ENCODE results near the gene SRPK2.

SRPK2 gene

GRCh38 chr7:105376908-105377533 is 11.7 kb downstream of the SRPK2 start:
- H3K9me3 ChIP-seq (ENCODE audit: control insufficient read depth, insufficient read depth, low read depth, low read length): no peaks in the 10 kb centered on the region
- no peak for TF ChIP-seq GLI2 (tag by site-specific recombination; IDR thresholded peaks at IDR 0.05; ENCODE audit: borderline replicate concordance, low read depth)
- no peak for TF ChIP-seq ZNF391 (tag by site-specific recombination; IDR thresholded peaks at IDR 0.05; ENCODE audit: borderline replicate concordance, low read depth)
- no peak for TF ChIP-seq ZNF23 (tag by site-specific recombination; IDR thresholded peaks at IDR 0.05; ENCODE audit: borderline replicate concordance)
- no peak for TF ChIP-seq SCRT2 (tag by site-specific recombination; IDR thresholded peaks at IDR 0.05)
- TF ChIP-seq SP3 (tag by site-specific recombination; IDR thresholded peaks at IDR 0.05): no peak
- TF ChIP-seq SCRT1 (tag by site-specific recombination; IDR thresholded peaks at IDR 0.05; ENCODE audit: borderline replicate concordance): no peak
- TF ChIP-seq ZNF658 (tag by site-specific recombination; IDR thresholded peaks at IDR 0.05): no peak
- no peak for TF ChIP-seq ZNF404 (tag by site-specific recombination; IDR thresholded peaks at IDR 0.05)
- TF ChIP-seq ZBTB11 (tag by site-specific recombination; conservative IDR thresholded peaks at IDR 0.05; ENCODE audit: low read depth): no peak
- TF ChIP-seq ZXDB (tag by site-specific recombination; IDR thresholded peaks at IDR 0.05): no peak
- TF ChIP-seq HOXA7 (CRISPR knock-in tag; IDR thresholded peaks at IDR 0.05; ENCODE audit: borderline replicate concordance): no peak
- TF ChIP-seq ZNF221 (tag by site-specific recombination; IDR thresholded peaks at IDR 0.05; ENCODE audit: borderline replicate concordance): no peak
- no peak for TF ChIP-seq ZNF394 (tag by site-specific recombination; IDR thresholded peaks at IDR 0.05; ENCODE audit: borderline replicate concordance)
- no peak for TF ChIP-seq ZFHX2 (tag by site-specific recombination; conservative IDR thresholded peaks at IDR 0.05)
- TF ChIP-seq, protein P1, sequence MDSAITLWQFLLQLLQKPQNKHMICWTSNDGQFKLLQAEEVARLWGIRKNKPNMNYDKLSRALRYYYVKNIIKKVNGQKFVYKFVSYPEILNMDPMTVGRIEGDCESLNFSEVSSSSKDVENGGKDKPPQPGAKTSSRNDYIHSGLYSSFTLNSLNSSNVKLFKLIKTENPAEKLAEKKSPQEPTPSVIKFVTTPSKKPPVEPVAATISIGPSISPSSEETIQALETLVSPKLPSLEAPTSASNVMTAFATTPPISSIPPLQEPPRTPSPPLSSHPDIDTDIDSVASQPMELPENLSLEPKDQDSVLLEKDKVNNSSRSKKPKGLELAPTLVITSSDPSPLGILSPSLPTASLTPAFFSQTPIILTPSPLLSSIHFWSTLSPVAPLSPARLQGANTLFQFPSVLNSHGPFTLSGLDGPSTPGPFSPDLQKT (IDR thresholded peaks at IDR 0.05; ENCODE audit: borderline replicate concordance, low read depth, low read length): no peak
- TF ChIP-seq ZNF530 (tag by site-specific recombination; IDR thresholded peaks at IDR 0.05; ENCODE audit: low read depth): no peak
- TF ChIP-seq ZNF266 (tag by site-specific recombination; IDR thresholded peaks at IDR 0.05; ENCODE audit: low read depth): no peak
- TF ChIP-seq ZNF514 (tag by site-specific recombination; IDR thresholded peaks at IDR 0.05): no peak
- TF ChIP-seq, protein P2, sequence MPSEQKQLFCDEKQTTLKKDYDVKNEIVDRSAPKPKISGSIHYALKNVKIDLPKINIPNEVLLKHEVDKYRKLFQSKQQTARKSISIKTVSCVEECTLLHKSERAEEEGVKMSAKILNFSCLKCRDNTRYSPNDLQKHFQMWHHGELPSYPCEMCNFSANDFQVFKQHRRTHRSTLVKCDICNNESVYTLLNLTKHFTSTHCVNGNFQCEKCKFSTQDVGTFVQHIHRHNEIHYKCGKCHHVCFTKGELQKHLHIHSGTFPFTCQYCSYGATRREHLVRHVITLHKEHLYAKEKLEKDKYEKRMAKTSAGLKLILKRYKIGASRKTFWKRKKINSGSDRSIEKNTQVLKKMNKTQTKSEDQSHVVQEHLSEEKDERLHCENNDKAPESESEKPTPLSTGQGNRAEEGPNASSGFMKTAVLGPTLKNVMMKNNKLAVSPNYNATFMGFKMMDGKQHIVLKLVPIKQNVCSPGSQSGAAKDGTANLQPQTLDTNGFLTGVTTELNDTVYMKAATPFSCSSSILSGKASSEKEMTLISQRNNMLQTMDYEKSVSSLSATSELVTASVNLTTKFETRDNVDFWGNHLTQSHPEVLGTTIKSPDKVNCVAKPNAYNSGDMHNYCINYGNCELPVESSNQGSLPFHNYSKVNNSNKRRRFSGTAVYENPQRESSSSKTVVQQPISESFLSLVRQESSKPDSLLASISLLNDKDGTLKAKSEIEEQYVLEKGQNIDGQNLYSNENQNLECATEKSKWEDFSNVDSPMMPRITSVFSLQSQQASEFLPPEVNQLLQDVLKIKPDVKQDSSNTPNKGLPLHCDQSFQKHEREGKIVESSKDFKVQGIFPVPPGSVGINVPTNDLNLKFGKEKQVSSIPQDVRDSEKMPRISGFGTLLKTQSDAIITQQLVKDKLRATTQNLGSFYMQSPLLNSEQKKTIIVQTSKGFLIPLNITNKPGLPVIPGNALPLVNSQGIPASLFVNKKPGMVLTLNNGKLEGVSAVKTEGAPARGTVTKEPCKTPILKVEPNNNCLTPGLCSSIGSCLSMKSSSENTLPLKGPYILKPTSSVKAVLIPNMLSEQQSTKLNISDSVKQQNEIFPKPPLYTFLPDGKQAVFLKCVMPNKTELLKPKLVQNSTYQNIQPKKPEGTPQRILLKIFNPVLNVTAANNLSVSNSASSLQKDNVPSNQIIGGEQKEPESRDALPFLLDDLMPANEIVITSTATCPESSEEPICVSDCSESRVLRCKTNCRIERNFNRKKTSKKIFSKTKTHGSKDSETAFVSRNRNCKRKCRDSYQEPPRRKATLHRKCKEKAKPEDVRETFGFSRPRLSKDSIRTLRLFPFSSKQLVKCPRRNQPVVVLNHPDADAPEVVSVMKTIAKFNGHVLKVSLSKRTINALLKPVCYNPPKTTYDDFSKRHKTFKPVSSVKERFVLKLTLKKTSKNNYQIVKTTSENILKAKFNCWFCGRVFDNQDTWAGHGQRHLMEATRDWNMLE (tag by site-specific recombination; conservative IDR thresholded peaks at IDR 0.05; ENCODE audit: low read depth): no peak
- H3K4me1 ChIP-seq (ENCODE audit: control insufficient read depth, insufficient read depth, low read length): no peaks in the 10 kb centered on the region
- CTCF ChIA-PET: interaction anchor here (0.6 kb wide), 1 partner anchor 23 kb away, joined by 5 read pairs; no protein-coding TSS in a partner anchor
- POLR2A ChIA-PET: interaction anchor here (0.7 to 1.4 kb wide), 3 partner anchors 12 to 129 kb away, joined by 3 to 4 read pairs (median 4); partner anchors contain the start of gene SRPK2
- H3K36me3 ChIP-seq (ENCODE audit: control insufficient read depth in 2 of 2, insufficient read depth in 1 of 2, low read length in 2 of 2): no peaks in the 10 kb centered on the region; a peak in 1 of 3 replicates
- H3K4me3 ChIP-seq (ENCODE audit: low read depth, low read length): no peak overlapping the region
- H3K27ac ChIP-seq (ENCODE audit: extremely low read depth, low read depth, low read length): no peak overlapping the region

Measured in HEK293 (cell line).